ENCODE data around the gene ADORA2A.

Gene ADORA2A

DNA sequence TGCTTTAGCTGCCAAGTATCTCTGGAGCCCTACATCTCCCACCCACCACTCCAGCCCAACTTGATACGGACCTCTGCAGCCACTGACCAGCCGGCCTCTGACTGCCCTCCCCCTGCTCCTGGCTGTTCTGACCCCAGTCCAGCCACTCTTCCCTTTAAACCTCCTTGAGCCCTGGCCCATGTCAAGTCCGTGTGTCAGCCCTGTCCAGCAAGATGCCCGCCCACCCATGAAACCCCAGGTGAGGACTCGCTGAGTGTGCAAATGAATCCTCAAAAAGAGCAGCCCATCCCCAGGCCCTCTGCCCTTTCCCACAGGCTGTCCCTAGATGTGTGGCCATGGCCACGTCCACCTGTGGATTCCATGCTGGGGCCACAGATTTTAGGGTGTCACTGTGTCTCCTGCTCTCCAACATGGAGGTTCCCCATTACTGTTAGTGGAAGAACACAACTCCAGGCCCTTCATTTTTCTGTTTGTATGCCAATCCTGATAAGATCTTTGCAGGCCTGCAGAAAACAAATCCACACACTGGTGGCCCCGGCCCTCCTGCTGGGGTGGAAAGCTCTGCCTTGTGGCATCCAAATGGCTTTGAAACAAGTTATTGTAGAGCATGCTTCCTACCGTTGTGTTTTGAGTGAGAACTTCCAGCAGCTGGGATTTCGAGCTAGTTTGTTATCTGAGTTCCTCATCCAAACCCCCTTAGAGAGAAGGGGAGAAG is 22.7 kb upstream of the ADORA2A start:
- Histone ChIP-seq H3K27me3 (ENCODE audit: low read depth, low read length) (no peaks in the 10 kb centered on the region), H3K4me3 (ENCODE audit: low read depth in 1 of 2, low read length in 2 of 2) (no peak overlapping the region), H3K36me3 (ENCODE audit: control insufficient read depth in 1 of 2, insufficient read depth in 2 of 2, low read length in 2 of 2) (peaks cover 0 to 11% of the 10 kb centered on the region in 2 donors), H3K27ac (ENCODE audit: low read length) (no peak overlapping the region), H3K4me1 (ENCODE audit: control insufficient read depth in 1 of 2, insufficient read depth in 2 of 2, low read length in 2 of 2) (peaks cover 24 to 29% of the 10 kb centered on the region in 2 donors), H3K9me3 (ENCODE audit: control insufficient read depth in 1 of 2, low read length in 2 of 2) (no peaks in the 10 kb centered on the region)

DNA sequence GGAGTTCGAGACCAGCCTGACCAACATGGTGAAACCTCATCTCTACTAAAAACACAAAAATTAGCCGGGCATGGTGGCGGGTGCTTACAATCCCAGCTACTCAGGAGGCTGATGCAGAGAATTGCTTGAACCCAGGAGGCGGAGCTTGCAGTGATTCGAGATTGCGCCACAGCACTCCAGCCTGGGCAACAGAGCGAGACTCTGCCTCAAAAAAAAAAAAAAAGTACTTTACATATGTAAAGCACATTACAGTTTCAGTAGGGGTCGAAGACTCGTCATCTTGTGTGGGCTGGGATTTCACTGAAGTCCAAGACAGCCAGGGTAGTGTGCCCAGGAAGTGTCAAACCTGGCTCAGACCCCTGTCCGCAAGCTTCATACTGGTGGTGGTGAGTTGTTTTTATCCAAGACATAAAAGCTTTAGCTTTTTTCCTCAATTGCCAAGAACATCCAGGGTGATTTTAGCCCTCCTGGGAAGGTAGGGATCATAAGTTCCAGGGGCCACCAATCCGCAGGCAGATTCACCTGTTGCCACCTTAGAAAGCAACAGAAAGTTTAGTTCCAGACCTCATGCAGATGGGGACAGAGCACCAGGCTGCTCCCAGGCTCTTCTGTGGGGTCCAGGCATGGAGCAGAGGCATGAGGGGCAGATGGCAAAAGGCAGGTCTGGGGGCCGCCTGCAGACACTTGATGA is 21.6 kb upstream of the ADORA2A start:
- H3K4me1 ChIP-seq (ENCODE audit: control insufficient read depth in 1 of 2, insufficient read depth in 2 of 2, low read length in 2 of 2): peaks cover 19 to 29% of the 10 kb centered on the region in 2 donors
- H3K27ac ChIP-seq (ENCODE audit: low read length): no peak overlapping the region
- no peaks in the 10 kb centered on the region for H3K9me3 ChIP-seq (ENCODE audit: control insufficient read depth in 1 of 2, low read length in 2 of 2)
- no peaks in the 10 kb centered on the region for H3K27me3 ChIP-seq (ENCODE audit: low read depth, low read length)
- peaks cover 0 to 11% of the 10 kb centered on the region in 2 donors for H3K36me3 ChIP-seq (ENCODE audit: control insufficient read depth in 1 of 2, insufficient read depth in 2 of 2, low read length in 2 of 2)
- no peak overlapping the region for H3K4me3 ChIP-seq (ENCODE audit: low read depth in 1 of 2, low read length in 2 of 2)

DNA sequence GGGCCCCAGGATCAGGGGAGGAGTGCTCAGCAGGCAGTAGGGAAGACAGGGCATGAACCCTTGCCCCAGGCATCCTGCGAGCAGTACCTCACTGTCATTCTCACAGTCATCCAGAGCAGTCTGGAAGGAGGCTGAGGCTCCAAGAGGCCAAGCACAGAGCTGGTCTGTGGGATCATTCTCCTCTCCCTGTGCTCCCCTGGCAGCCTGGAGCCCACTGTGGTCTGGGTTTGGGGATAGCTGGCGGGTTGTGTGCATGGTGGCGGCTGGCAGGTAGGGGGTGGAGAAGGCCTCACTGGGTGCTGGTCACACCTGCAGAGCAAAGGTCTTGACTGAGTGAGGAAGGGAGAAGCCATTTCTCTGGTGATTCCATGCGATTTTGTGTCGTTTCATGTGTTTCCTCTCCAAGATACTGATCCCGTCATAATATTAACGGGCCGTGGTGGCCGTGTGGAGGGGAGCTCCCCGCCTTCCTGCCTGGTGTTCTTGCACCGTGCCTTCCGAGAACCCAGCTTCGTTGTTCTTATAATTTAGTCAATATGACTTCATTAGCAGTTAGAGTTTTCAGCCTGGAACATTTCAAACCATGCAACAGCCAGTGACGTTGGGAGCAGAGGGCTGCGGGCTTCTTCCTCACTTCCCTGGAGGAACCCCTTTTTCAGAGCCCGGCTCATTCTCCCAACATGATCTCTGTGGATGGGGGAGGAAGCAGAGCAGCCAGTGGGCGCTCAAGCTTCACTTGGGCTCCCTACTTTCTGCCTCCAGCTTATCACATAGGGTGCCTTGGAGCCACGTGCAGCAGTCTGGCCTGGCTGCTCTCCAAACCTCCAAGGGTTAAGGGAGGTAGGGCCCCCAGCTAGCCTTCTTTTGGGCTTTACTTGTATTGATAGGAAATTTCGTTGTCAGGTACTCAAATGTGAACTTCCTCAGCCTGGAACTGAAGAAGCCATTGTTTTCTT is 20.8 kb upstream of the ADORA2A start:
- Histone ChIP-seq H3K27me3 (ENCODE audit: low read depth, low read length) (no peaks in the 10 kb centered on the region), H3K36me3 (ENCODE audit: control insufficient read depth in 1 of 2, insufficient read depth in 2 of 2, low read length in 2 of 2) (peaks cover 2 to 9% of the 10 kb centered on the region in 2 donors), H3K4me1 (ENCODE audit: control insufficient read depth in 1 of 2, insufficient read depth in 2 of 2, low read length in 2 of 2) (peaks cover 12 to 25% of the 10 kb centered on the region in 2 donors), H3K4me3 (ENCODE audit: low read depth in 1 of 2, low read length in 2 of 2) (no peak overlapping the region), H3K9me3 (ENCODE audit: control insufficient read depth in 1 of 2, low read length in 2 of 2) (no peaks in the 10 kb centered on the region), H3K27ac (ENCODE audit: low read length) (no peak overlapping the region)

DNA sequence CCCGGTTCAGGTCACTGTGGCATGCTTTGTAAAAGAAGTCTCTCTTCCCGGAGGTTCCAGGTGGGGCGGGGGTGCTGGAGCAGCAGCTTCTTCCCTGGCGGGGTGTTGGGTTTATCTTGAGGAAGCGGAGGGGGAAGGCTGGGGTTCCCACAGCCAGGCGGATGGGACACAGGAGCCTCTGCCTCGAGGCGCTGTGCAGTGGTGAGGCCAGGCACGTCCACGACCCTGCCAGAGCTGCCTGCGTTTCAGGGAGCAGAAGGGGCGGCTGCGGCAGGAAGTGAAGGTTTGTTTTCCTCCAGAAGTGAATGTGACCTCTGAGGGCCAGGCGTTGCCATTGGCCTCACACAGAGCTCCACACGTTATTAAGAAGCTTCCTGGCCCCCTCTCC is 20.1 kb upstream of the ADORA2A start:
- no peaks in the 10 kb centered on the region for H3K9me3 ChIP-seq (ENCODE audit: control insufficient read depth in 1 of 2, low read length in 2 of 2)
- H3K27me3 ChIP-seq (ENCODE audit: low read depth, low read length): no peaks in the 10 kb centered on the region
- peaks cover 6 to 13% of the 10 kb centered on the region in 2 donors for H3K36me3 ChIP-seq (ENCODE audit: control insufficient read depth in 1 of 2, insufficient read depth in 2 of 2, low read length in 2 of 2)
- peaks cover 7 to 20% of the 10 kb centered on the region in 2 donors for H3K4me1 ChIP-seq (ENCODE audit: control insufficient read depth in 1 of 2, insufficient read depth in 2 of 2, low read length in 2 of 2)
- no peak overlapping the region for H3K27ac ChIP-seq (ENCODE audit: low read length)
- no peak overlapping the region for H3K4me3 ChIP-seq (ENCODE audit: low read depth in 1 of 2, low read length in 2 of 2)

DNA sequence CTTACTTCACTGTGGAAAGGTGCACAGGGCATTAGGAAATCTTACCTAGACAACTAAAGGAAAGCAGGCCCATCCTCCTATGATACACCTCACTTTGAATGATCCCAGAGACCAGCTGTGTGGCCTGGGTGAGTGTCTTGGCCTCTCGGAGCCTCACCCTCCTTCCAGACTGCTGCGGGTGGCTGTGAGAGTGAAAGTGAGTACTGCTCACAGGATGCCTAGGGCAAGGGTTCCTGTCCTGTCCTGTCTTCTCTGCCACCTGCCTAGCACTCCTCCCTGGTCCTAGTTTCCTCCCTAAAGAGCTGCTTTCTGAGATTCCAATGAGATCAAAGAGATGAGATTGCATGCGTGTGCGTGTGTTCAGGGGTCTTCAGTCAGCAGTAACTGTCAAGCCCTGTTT is 19.5 kb upstream of the ADORA2A start:
- Histone ChIP-seq H3K9me3 (ENCODE audit: control insufficient read depth in 1 of 2, low read length in 2 of 2) (no peaks in the 10 kb centered on the region), H3K36me3 (ENCODE audit: control insufficient read depth in 1 of 2, insufficient read depth in 2 of 2, low read length in 2 of 2) (peaks cover 6 to 20% of the 10 kb centered on the region in 2 donors), H3K4me3 (ENCODE audit: low read depth in 1 of 2, low read length in 2 of 2) (no peak overlapping the region), H3K27me3 (ENCODE audit: low read depth, low read length) (no peaks in the 10 kb centered on the region), H3K4me1 (ENCODE audit: control insufficient read depth in 1 of 2, insufficient read depth in 2 of 2, low read length in 2 of 2) (peaks cover 1 to 14% of the 10 kb centered on the region in 2 donors), H3K27ac (ENCODE audit: low read length) (no peak overlapping the region)

DNA sequence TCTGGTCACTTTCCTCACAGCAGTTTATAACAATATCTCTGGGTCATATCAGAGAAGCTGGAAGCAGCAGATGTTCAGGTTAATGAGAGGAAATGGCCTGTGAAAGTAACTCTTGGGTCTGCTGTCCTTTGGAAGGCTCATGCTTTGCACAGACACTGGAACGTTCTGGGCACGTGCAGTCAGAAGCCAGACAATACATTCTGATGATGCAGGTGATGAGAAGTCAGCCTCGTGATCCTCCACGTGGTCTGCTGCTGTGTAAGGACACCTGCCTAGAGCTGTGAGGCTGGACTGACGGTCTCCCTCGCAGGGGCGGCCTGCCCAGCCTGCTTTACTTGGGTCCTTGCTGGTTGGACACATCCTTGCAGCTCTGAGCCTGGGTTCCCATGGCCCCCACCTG is 18.8 kb upstream of the ADORA2A start:
- Histone ChIP-seq H3K4me3 (ENCODE audit: low read depth in 1 of 2, low read length in 2 of 2) (no peak overlapping the region), H3K9me3 (ENCODE audit: control insufficient read depth in 1 of 2, low read length in 2 of 2) (no peaks in the 10 kb centered on the region), H3K27me3 (ENCODE audit: low read depth, low read length) (no peaks in the 10 kb centered on the region), H3K4me1 (ENCODE audit: control insufficient read depth in 1 of 2, insufficient read depth in 2 of 2, low read length in 2 of 2) (peaks cover 0 to 7% of the 10 kb centered on the region in 2 donors), H3K36me3 (ENCODE audit: control insufficient read depth in 1 of 2, insufficient read depth in 2 of 2, low read length in 2 of 2) (peaks cover 6 to 26% of the 10 kb centered on the region in 2 donors), H3K27ac (ENCODE audit: low read length) (no peak overlapping the region)

DNA sequence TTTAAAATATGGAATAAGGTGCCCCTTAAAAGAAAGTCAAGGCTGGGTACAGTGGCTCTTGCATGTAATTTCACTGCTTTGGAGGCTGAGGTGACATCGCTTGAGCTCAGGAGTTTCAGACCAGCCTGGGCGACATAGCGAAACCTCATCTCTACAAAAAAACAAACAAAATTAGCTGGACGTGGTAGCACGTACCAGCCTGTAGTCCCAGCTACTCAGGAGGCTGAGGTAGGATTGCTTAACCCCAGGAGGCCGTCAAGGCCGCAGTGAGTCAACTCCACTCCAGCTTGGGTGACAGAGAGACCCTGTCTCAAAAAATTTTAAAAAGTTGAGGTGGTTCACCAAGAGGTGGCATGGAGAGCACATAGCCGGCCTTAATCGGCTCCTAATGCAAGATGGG is 17.7 kb upstream of the ADORA2A start:
- peaks cover 0 to 4% of the 10 kb centered on the region in 2 donors for H3K4me1 ChIP-seq (ENCODE audit: control insufficient read depth in 1 of 2, insufficient read depth in 2 of 2, low read length in 2 of 2)
- H3K36me3 ChIP-seq (ENCODE audit: control insufficient read depth in 1 of 2, insufficient read depth in 2 of 2, low read length in 2 of 2): peaks cover 6 to 29% of the 10 kb centered on the region in 2 donors
- no peaks in the 10 kb centered on the region for H3K9me3 ChIP-seq (ENCODE audit: control insufficient read depth in 1 of 2, low read length in 2 of 2)
- no peaks in the 10 kb centered on the region for H3K27me3 ChIP-seq (ENCODE audit: low read depth, low read length)
- H3K4me3 ChIP-seq (ENCODE audit: low read depth in 1 of 2, low read length in 2 of 2): no peak overlapping the region
- no peak overlapping the region for H3K27ac ChIP-seq (ENCODE audit: low read length)

DNA sequence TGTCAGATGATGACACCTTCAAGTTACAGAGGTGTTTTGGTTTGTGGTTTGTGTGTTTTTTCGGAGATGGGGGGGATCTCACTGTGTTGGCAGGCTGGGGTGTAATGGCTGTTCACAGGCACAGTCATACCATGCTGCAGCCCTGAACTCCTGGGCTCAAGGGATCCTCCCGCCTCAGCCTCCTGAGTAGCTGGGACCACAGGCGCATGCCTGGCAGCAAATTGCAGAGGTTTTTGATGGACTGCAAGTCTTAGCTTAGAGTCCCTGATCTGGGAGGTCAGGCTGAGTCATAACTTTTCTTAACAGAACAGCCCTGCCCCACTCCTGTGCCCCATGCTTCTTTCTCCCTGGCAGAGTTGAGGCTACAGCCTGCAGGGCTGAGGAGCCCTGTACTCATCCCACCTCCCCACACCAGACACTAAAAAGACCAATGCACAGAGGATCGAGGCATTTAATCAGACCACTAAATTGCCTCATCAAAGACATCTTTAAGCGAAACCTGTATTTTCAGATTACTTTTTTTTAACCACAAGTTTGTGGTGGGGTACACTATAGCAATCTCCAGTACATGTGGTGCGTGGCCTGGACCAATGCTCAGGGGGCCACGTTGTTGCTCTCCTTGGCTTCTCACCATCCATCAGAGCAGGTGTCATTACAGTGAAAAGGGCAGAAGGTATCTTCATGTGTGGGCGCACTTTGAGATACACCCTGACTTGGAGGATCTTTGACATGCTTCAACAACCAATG is 17.1 kb upstream of the ADORA2A start:
- H3K36me3 ChIP-seq (ENCODE audit: control insufficient read depth in 1 of 2, insufficient read depth in 2 of 2, low read length in 2 of 2): peaks cover 6 to 34% of the 10 kb centered on the region in 2 donors
- H3K4me3 ChIP-seq (ENCODE audit: low read depth in 1 of 2, low read length in 2 of 2): no peak overlapping the region
- H3K9me3 ChIP-seq (ENCODE audit: control insufficient read depth in 1 of 2, low read length in 2 of 2): no peaks in the 10 kb centered on the region
- no peaks in the 10 kb centered on the region for H3K4me1 ChIP-seq (ENCODE audit: control insufficient read depth in 1 of 2, insufficient read depth in 2 of 2, low read length in 2 of 2)
- no peak overlapping the region for H3K27ac ChIP-seq (ENCODE audit: low read length)
- no peaks in the 10 kb centered on the region for H3K27me3 ChIP-seq (ENCODE audit: low read depth, low read length)

DNA sequence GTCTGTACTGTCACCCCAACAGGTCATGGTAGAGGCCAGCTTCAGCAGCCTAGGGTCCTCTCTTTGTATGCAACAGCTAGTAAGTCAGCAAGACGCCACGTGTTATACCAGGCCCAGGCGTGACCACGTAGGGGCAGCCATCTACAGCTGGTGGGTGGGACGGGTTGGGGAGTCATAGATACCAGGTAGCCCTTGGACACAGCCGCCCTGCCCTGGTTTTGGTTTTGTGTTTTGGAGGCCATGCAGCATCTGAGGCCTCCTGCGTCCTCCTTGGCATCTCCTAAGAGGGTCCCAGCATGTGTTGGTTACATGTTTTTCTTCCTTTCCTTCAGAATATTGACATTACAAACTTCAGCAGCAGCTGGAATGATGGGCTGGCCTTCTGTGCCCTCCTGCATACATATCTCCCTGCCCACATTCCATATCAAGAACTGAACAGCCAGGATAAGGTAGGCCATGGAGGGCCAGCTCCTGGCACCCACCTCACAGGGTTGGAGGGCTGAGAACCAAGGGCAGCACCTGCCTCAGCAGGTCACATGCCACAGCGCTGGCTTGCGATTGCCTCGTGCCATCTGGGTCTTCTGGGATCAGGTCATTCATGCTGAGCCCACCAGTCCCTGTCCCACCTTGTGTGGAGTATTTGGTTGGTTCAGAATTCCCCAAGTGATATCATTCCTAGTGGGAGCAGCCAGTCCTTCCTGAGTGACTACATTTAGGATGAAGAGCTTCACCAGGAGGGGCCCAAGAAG is 16.0 kb upstream of the ADORA2A start:
- no peak overlapping the region for H3K4me3 ChIP-seq (ENCODE audit: low read depth in 1 of 2, low read length in 2 of 2)
- no peaks in the 10 kb centered on the region for H3K4me1 ChIP-seq (ENCODE audit: control insufficient read depth in 1 of 2, insufficient read depth in 2 of 2, low read length in 2 of 2)
- peaks cover 13 to 45% of the 10 kb centered on the region in 2 donors for H3K36me3 ChIP-seq (ENCODE audit: control insufficient read depth in 1 of 2, insufficient read depth in 2 of 2, low read length in 2 of 2)
- H3K27me3 ChIP-seq (ENCODE audit: low read depth, low read length): no peaks in the 10 kb centered on the region
- no peak overlapping the region for H3K27ac ChIP-seq (ENCODE audit: low read length)
- no peaks in the 10 kb centered on the region for H3K9me3 ChIP-seq (ENCODE audit: control insufficient read depth in 1 of 2, low read length in 2 of 2)

DNA sequence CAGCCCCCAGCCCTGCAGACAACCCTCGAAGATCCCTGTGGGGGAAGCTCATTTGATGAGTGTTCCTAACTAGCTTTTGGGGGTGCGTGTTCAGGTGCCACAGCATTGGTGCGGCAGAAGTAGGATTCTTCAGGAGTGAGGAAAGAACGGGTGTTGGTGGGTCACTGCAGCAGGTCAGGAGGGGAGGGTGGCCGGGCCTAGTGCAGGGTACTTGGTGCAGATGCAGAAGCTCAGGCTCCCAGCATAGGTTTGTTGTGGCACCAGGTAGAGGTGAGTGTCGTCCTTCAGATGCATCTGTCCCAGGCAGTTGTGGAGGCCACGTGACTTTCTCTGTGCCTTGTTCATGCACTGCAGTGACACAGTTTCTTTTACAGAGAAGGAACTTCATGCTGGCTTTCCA is 15.1 kb upstream of the ADORA2A start:
- no peaks in the 10 kb centered on the region for H3K9me3 ChIP-seq (ENCODE audit: control insufficient read depth in 1 of 2, low read length in 2 of 2)
- H3K4me1 ChIP-seq (ENCODE audit: control insufficient read depth in 1 of 2, insufficient read depth in 2 of 2, low read length in 2 of 2): no peaks in the 10 kb centered on the region
- no peak overlapping the region for H3K27ac ChIP-seq (ENCODE audit: low read length)
- no peaks in the 10 kb centered on the region for H3K27me3 ChIP-seq (ENCODE audit: low read depth, low read length)
- H3K4me3 ChIP-seq (ENCODE audit: low read depth in 1 of 2, low read length in 2 of 2): no peak overlapping the region
- peaks cover 13 to 46% of the 10 kb centered on the region in 2 donors for H3K36me3 ChIP-seq (ENCODE audit: control insufficient read depth in 1 of 2, insufficient read depth in 2 of 2, low read length in 2 of 2)
